H1 (cell line): ENCODE measurements around the gene CES4A. TPM values are rescaled to one million over a fixed set of nuclear protein-coding genes. Genes with fewer than 3 reads are reported as not detected.

ENCODE experiments used
- CTCF ChIA-PET: fragments of 300-600 bp; sonication (Branson Sonifier 250); formaldehyde crosslinking; loops from one replicate; lab custom pipeline; 2021; ENCODE audit not compliant: partially characterized antibody; lab: Charles Lee
- POLR2A ChIA-PET: fragments of 300-600 bp; sonication (Branson Sonifier 250); formaldehyde crosslinking; loops from one replicate; lab custom pipeline; 2021; ENCODE audit warnings: inconsistent platforms; ENCODE audit not compliant: partially characterized antibody; lab: Charles Lee
- DNase-seq, 2 experiments: peaks; one replicate each; pipeline versions ENCODE4 v3.0.0 to v3.0.0-alpha.2; 2010 to 2022; ENCODE audit warnings: low spot score in 2 of 2, low read depth in 1 of 2, mixed read lengths in 1 of 2
- FAIRE-seq: peaks from 2 replicates; lab custom pipeline; 2011; peaks lifted over from hg19 to GRCh38; lab: Jason Lieb, UNC
- H2AFZ ChIP-seq: 2 replicates; pipeline ENCODE4 v1.8.1; 2012; ENCODE audit warnings: low read length, inconsistent platforms
- H2AK5ac ChIP-seq: 2 replicates; pipeline ENCODE4 v1.6.1; 2013; ENCODE audit warnings: low read depth, low read length
- H2BK120ac ChIP-seq: replicated peaks from 2 replicates; pipeline ENCODE3; 2013; ENCODE audit warnings: low read depth, low read length, inconsistent platforms
- H2BK12ac ChIP-seq: 2 replicates; pipeline ENCODE4 v1.6.1; 2013; ENCODE audit warnings: low read depth, low read length
- H2BK15ac ChIP-seq: 2 replicates; pipeline ENCODE4 v1.6.1; 2013; ENCODE audit warnings: low read length
- H2BK20ac ChIP-seq: 2 replicates; pipeline ENCODE4 v1.6.1; 2013; ENCODE audit warnings: low read length
- H2BK5ac ChIP-seq: 2 replicates; pipeline ENCODE4 v1.6.1; 2013; ENCODE audit warnings: low read depth, low read length
- H3K14ac ChIP-seq: 2 replicates; pipeline ENCODE4 v1.6.1; 2013; ENCODE audit warnings: inconsistent platforms; ENCODE audit not compliant: insufficient read length
- H3K18ac ChIP-seq: 2 replicates; pipeline ENCODE4 v1.6.1; 2013; ENCODE audit warnings: low read length; ENCODE audit errors: extremely low read depth
- H3K23ac ChIP-seq: 2 replicates; pipeline ENCODE4 v1.6.1; 2013; ENCODE audit warnings: inconsistent platforms; ENCODE audit not compliant: insufficient read length
- H3K23me2 ChIP-seq: 2 replicates; pipeline ENCODE4 v1.6.1; 2013; ENCODE audit warnings: low read depth, low read length
- H3K27ac ChIP-seq: 2 replicates; pipeline ENCODE4 v1.6.1; 2011; ENCODE audit warnings: low read depth, low read length, inconsistent platforms
- H3K27me3 ChIP-seq, 4 experiments: replicated peaks in 1 of 4; 1 replicate in 1 of 4; 2 replicates in 3 of 4; pipeline versions ENCODE4 v1.6.1 to v1.8.1; 2011 to 2013; ENCODE audit warnings: low read length in 3 of 4, mild to moderate bottlenecking in 3 of 4, inconsistent platforms in 2 of 4, mixed read lengths in 2 of 4, moderate library complexity in 1 of 4; ENCODE audit not compliant: control insufficient read depth in 3 of 4, insufficient read depth in 3 of 4; ENCODE audit errors: extremely low read depth in 1 of 4
- H3K36me3 ChIP-seq, 4 experiments: 2 replicates each; pipeline versions ENCODE4 v1.6.1 to v1.8.1; 2011 to 2013; ENCODE audit warnings: mild to moderate bottlenecking in 4 of 4, low read length in 3 of 4, moderate library complexity in 2 of 4, control low read depth in 1 of 4, inconsistent platforms in 1 of 4; ENCODE audit not compliant: insufficient read depth in 4 of 4, control insufficient read depth in 2 of 4
- H3K4ac ChIP-seq: replicated peaks from 2 replicates; pipeline ENCODE3; 2013; ENCODE audit warnings: low read length, low read depth, mixed read lengths, inconsistent platforms; ENCODE audit not compliant: insufficient read length
- H3K4me1 ChIP-seq, 4 experiments: replicated peaks in 1 of 4; 1 replicate in 1 of 4; 2 replicates in 3 of 4; pipeline versions ENCODE4 v1.6.1 to v1.8.1; 2011 to 2013; ENCODE audit warnings: low read length in 3 of 4, inconsistent platforms in 2 of 4, mixed read lengths in 1 of 4; ENCODE audit not compliant: insufficient read depth in 4 of 4, control insufficient read depth in 3 of 4
- H3K4me2 ChIP-seq, 2 experiments: 2 replicates each; pipeline versions ENCODE4 v1.6.1 to v1.8.1; 2011 to 2013; ENCODE audit warnings: low read depth in 2 of 2, low read length in 2 of 2, control low read depth in 1 of 2, inconsistent platforms in 1 of 2, mild to moderate bottlenecking in 1 of 2; ENCODE audit not compliant: insufficient read depth in 1 of 2
- H3K4me3 ChIP-seq, 4 experiments: fragments of 200-600, 300-600 bp in 1 of 4; sonication (generic), shearing (Covaris generic), sonication (Bioruptor Twin) in 1 of 4; 2 replicates each; pipeline versions ENCODE4 v1.5.1 to v1.8.1; 2011 to 2016; ENCODE audit warnings: low read length in 4 of 4, low read depth in 3 of 4, control low read depth in 2 of 4, inconsistent platforms in 2 of 4, mild to moderate bottlenecking in 2 of 4, mixed read lengths in 1 of 4, moderate library complexity in 1 of 4; ENCODE audit not compliant: insufficient read depth in 2 of 4; ENCODE audit errors: extremely low read depth in 1 of 4
- H3K56ac ChIP-seq: replicated peaks from 2 replicates; pipeline ENCODE3; 2013; ENCODE audit warnings: low read depth, mild to moderate bottlenecking, mixed read lengths, low read length, inconsistent platforms; ENCODE audit not compliant: insufficient read length
- H3K79me1 ChIP-seq: 2 replicates; pipeline ENCODE4 v1.6.1; 2013; ENCODE audit warnings: low read depth, low read length, control low read depth
- H3K79me2 ChIP-seq, 2 experiments: 2 replicates each; pipeline versions ENCODE4 v1.6.1 to v1.8.1; 2012 to 2013; ENCODE audit warnings: low read length in 2 of 2, mild to moderate bottlenecking in 2 of 2, inconsistent platforms in 1 of 2; ENCODE audit not compliant: insufficient read depth in 2 of 2, control insufficient read depth in 1 of 2
- H3K9ac ChIP-seq, 4 experiments: replicated peaks in 1 of 4; 1 replicate in 1 of 4; 2 replicates in 3 of 4; pipeline versions ENCODE4 v1.6.1 to v1.8.1; 2011 to 2013; ENCODE audit warnings: low read depth in 3 of 4, low read length in 3 of 4, control low read depth in 2 of 4, mild to moderate bottlenecking in 2 of 4, moderate library complexity in 2 of 4, inconsistent platforms in 1 of 4; ENCODE audit errors: extremely low read depth in 1 of 4
- H3K9me3 ChIP-seq, 2 experiments: 2 replicates each; pipeline versions ENCODE4 v1.6.1 to v1.8.1; 2012 to 2013; ENCODE audit warnings: mild to moderate bottlenecking in 2 of 2, moderate library complexity in 2 of 2, control low read depth in 1 of 2, inconsistent platforms in 1 of 2, low read depth in 1 of 2, low read length in 1 of 2, mixed read lengths in 1 of 2; ENCODE audit not compliant: insufficient read depth in 2 of 2
- H4K20me1 ChIP-seq, 2 experiments: replicated peaks in 1 of 2; 2 replicates each; pipeline versions ENCODE3 to v1.8.1; 2011 to 2013; ENCODE audit warnings: inconsistent platforms in 2 of 2, low read length in 2 of 2, mild to moderate bottlenecking in 1 of 2; ENCODE audit not compliant: insufficient read depth in 2 of 2, control insufficient read depth in 1 of 2
- H4K5ac ChIP-seq: 2 replicates; pipeline ENCODE4 v1.6.1; 2013; ENCODE audit warnings: low read length, low read depth, mixed read lengths, inconsistent platforms; ENCODE audit not compliant: insufficient read length
- H4K8ac ChIP-seq: 2 replicates; pipeline ENCODE4 v1.8.0; 2013; ENCODE audit warnings: mild to moderate bottlenecking, moderate library complexity, low read length, inconsistent platforms; ENCODE audit not compliant: insufficient read depth; ENCODE audit errors: extremely low read depth
- H4K91ac ChIP-seq: replicated peaks from 2 replicates; pipeline ENCODE3; 2013; ENCODE audit warnings: low read length, mixed read lengths, inconsistent platforms; ENCODE audit not compliant: insufficient read length
- ASH2L ChIP-seq: fragments of 200-600, 300-600 bp; sonication (generic); IDR thresholded peaks from one replicate; pipeline ENCODE4 v1.7.1; 2017; ENCODE audit warnings: low read length
- BCL11A ChIP-seq, 2 experiments: IDR thresholded peaks; one replicate each; pipeline ENCODE4 v1.6.1; 2011; ENCODE audit warnings: low read depth in 2 of 2, low read length in 2 of 2, mild to moderate bottlenecking in 2 of 2
- CBX8 ChIP-seq: fragments of 300-800, 300-1000 bp; sonication (generic); IDR thresholded peaks from 2 replicates; pipeline ENCODE4 v1.7.1; 2016; ENCODE audit warnings: low read depth, low read length, borderline replicate concordance
- CEBPB ChIP-seq: IDR thresholded peaks from 2 replicates; pipeline ENCODE4 v1.6.1; 2012; ENCODE audit warnings: low read depth, low read length
- CHD2 ChIP-seq: IDR thresholded peaks from 2 replicates; pipeline ENCODE4 v1.6.1; 2012; ENCODE audit warnings: low read length, improper control_type of control experiment
- CTCF ChIP-seq, 3 experiments: IDR thresholded peaks; 1 replicate in 2 of 3; 2 replicates in 1 of 3; pipeline versions ENCODE4 v1.5.1 to v1.6.1; 2011; ENCODE audit warnings: low read length in 3 of 3, mild to moderate bottlenecking in 3 of 3, inconsistent platforms in 2 of 3, low read depth in 1 of 3, moderate library complexity in 1 of 3; ENCODE audit not compliant: insufficient read depth in 1 of 3; ENCODE audit errors: control extremely low read depth in 1 of 3
- HDAC2 ChIP-seq, 2 experiments: fragments of 300-600 bp in 1 of 2; sonication (generic) in 1 of 2; IDR thresholded peaks; 2 replicates each; pipeline ENCODE4 v1.6.1; 2011 to 2012; ENCODE audit warnings: low read depth in 2 of 2, low read length in 2 of 2, mild to moderate bottlenecking in 2 of 2, moderate library complexity in 2 of 2, borderline replicate concordance in 1 of 2, inconsistent platforms in 1 of 2
- JUND ChIP-seq: IDR thresholded peaks from 2 replicates; pipeline ENCODE4 v1.6.1; 2011; ENCODE audit warnings: mild to moderate bottlenecking, improper control_type of control experiment, low read length
- MAFK ChIP-seq: IDR thresholded peaks from 2 replicates; pipeline ENCODE4 v1.6.1; 2012; ENCODE audit warnings: low read depth, mild to moderate bottlenecking, improper control_type of control experiment, low read length
- NRF1 ChIP-seq: IDR thresholded peaks from 2 replicates; pipeline ENCODE4 v1.6.1; 2011; ENCODE audit warnings: mild to moderate bottlenecking, low read depth, low read length, improper control_type of control experiment
- POLR2AphosphoS5 ChIP-seq: IDR thresholded peaks from 2 replicates; pipeline ENCODE4 v1.6.1; 2011; ENCODE audit warnings: low read depth, low read length
- SIN3A ChIP-seq, 2 experiments: IDR thresholded peaks in 1 of 2; conservative IDR thresholded peaks in 1 of 2; 2 replicates each; pipeline ENCODE4 v1.6.1; 2011 to 2012; ENCODE audit warnings: low read length in 2 of 2, improper control_type of control experiment in 1 of 2, low read depth in 1 of 2, mild to moderate bottlenecking in 1 of 2
- WGBS, 2 experiments: shearing (Covaris generic) in 1 of 2; methylation state at CpG; one replicate each; pipeline versions ENCODE4 v1.1.6 to v1.1.7; 2013 to 2015; ENCODE audit warnings: low lambda C conversion rate in 2 of 2, mixed read lengths in 2 of 2, inconsistent platforms in 1 of 2, low coverage in 1 of 2, missing lambda C conversion rate in 1 of 2; ENCODE audit not compliant: insufficient replicate concordance in 2 of 2, insufficient coverage in 1 of 2, insufficient read length in 1 of 2; ENCODE audit errors: extremely low coverage in 1 of 2, missing lambda C conversion rate in 1 of 2; 5-methylcytosine and 5-hydroxymethylcytosine counted together
- polyA plus RNA-seq, 7 experiments: library from polyadenylated mRNA; depleted of rRNA in 3 of 7; stranded (reverse) in 5 of 7; unstranded in 2 of 7; fragments of >200 nt in 5 of 7; fragments of 200-250 nt in 2 of 7; gene quantifications; 1 replicate in 5 of 7; 2 replicates in 1 of 7; 4 replicates in 1 of 7; pipeline versions ENCODE4 v1.2.1 to v1.2.3, GENCODE V29; 2011 to 2013; ENCODE audit warnings: missing spikeins in 2 of 7, mixed read lengths in 2 of 7
- total RNA-seq: library from RNA; stranded (reverse); fragmentation: NEBNext Ultra II Directional; extraction: Animal tissue kit (Norgen Biotek cat#: 25700); gene quantifications from 2 replicates; pipeline ENCODE4 v1.2.1, GENCODE V29; 2021

The CES4A gene
- total and polyA plus RNA-seq, 2 of the 8 experiments (the other 6 are each of a cell fraction or from before 2014, with no cell fraction given), result 0.93 to 1.5 TPM

DNA sequence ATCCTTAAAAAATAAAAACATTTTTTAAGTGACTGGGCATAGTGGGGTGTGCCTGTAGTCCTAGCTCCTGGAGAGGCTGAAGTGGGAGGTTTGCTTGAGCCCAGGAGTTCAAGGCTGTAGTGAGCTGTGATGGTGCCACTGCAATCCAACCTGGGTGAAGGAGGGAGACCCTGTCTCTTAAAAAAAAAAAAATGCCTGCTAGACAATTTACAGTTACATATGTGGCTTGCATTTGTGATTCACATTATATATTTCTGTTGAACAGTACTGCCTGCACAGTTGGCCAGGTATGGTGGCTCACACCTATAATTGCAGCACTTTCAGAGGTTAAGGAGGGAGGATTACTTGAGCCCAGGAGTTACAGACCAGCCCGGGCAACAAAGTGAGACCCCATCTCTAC lies 64.0 kb downstream of the CES4A start:
- no peak overlapping the region for H2BK5ac ChIP-seq
- no peak overlapping the region for H4K5ac ChIP-seq
- no peak overlapping the region for H2AFZ ChIP-seq
- no peak overlapping the region for H3K56ac ChIP-seq
- H3K4me1 ChIP-seq, result no peaks in the 10 kb centered on the region; a peak in 1 of 7 replicates
- H3K4ac ChIP-seq, result no peak overlapping the region
- peaks cover 0 to 9% of the 10 kb centered on the region in 2 experiments; a peak in 2 of 4 replicates for H3K79me2 ChIP-seq
- no peak overlapping the region for H4K91ac ChIP-seq
- H2BK20ac ChIP-seq, result no peak overlapping the region
- no peaks in the 10 kb centered on the region for H3K9me3 ChIP-seq
- no peak for DNase-seq
- H3K9ac ChIP-seq, result no peak overlapping the region
- H4K8ac ChIP-seq, result no peak overlapping the region
- H2AK5ac ChIP-seq, result no peak overlapping the region
- FAIRE-seq, result no peak
- no peaks in the 10 kb centered on the region for H3K23me2 ChIP-seq
- H3K4me3 ChIP-seq, result no peak overlapping the region
- H4K20me1 ChIP-seq, result peaks cover 1 to 3% of the 10 kb centered on the region in 2 experiments
- no peak overlapping the region for H3K18ac ChIP-seq
- no peaks in the 10 kb centered on the region for H3K27me3 ChIP-seq
- no peak overlapping the region for H3K23ac ChIP-seq
- 81% methylated on average over 1 of the region's 1 CpG; no CpG with 5 or more reads in 1 of the 2 experiments for WGBS, 2 experiments
- H3K36me3 ChIP-seq, result no peaks in the 10 kb centered on the region
- no peak overlapping the region for H2BK15ac ChIP-seq
- H3K79me1 ChIP-seq, result no peaks in the 10 kb centered on the region
- no peak overlapping the region for H2BK12ac ChIP-seq
- CTCF ChIA-PET, result interaction anchor here (0.7 to 1.3 kb wide), 4 partner anchors 9 to 133 kb away, joined by 3 to 4 read pairs (median 4); no protein-coding TSS in a partner anchor
- no peak overlapping the region for H3K14ac ChIP-seq
- H3K4me2 ChIP-seq, result no peak overlapping the region
- no peak overlapping the region for H2BK120ac ChIP-seq
- POLR2A ChIA-PET, result interaction anchor here (1.2 to 1.7 kb wide), 2 partner anchors 8 to 11 kb away, joined by 3 to 6 read pairs; no protein-coding TSS in a partner anchor
- H3K27ac ChIP-seq, result no peak overlapping the region
- no peak for TF ChIP-seq BCL11A (IDR thresholded peaks at IDR 0.05; ENCODE audit: low read depth in 2 of 2, low read length in 2 of 2)
- TF ChIP-seq HDAC2 (IDR thresholded peaks at IDR 0.05; ENCODE audit: borderline replicate concordance in 1 of 2, low read depth in 2 of 2, low read length in 2 of 2), result no peak
- TF ChIP-seq CBX8, result no peak
- TF ChIP-seq MAFK, result no peak
- TF ChIP-seq JUND, result no peak
- no peak for TF ChIP-seq NRF1
- no peak for TF ChIP-seq CEBPB
- no peak for TF ChIP-seq CHD2
- TF ChIP-seq ASH2L, result no peak
- TF ChIP-seq CTCF (IDR thresholded peaks at IDR 0.05; ENCODE audit: control extremely low read depth in 1 of 3, insufficient read depth in 1 of 3, low read depth in 1 of 3, low read length in 3 of 3), result no peak
- TF ChIP-seq SIN3A (conservative IDR thresholded peaks at IDR 0.05 in 1 of 2, IDR thresholded peaks at IDR 0.05 in 1 of 2; ENCODE audit: low read depth in 1 of 2, low read length in 2 of 2), result no peak
- TF ChIP-seq POLR2AphosphoS5, result no peak
